Measurements from ENCODE around the gene PHF12.

PHF12 gene

GRCh38 chr17:28951428-28951990, at the start of gene PHF12:
Gene PHF12 (minus strand): TSS chr17:28951518. CDS start chr17:28950960, 558 bp downstream.
- TF ChIP-seq CTCF (IDR thresholded peaks at IDR 0.05): peak; percentile 13
- Histone ChIP-seq H3K4me1 (ENCODE audit: control insufficient read depth in 1 of 2, insufficient read depth in 1 of 2, low read depth in 1 of 2, low read length in 1 of 2) (peaks cover 39 to 43% of the 10 kb centered on the region in 2 experiments), H3K9me3 (no peaks in the 10 kb centered on the region), H3K27me3 (no peaks in the 10 kb centered on the region), H3K4me3 (ENCODE audit: low read depth in 1 of 2, low read length in 1 of 2) (peak within 1 kb of the TSS; percentile 97 to 98), H3K27ac (peak within 1 kb of the TSS; percentile 98), H3K36me3 (no peaks in the 10 kb centered on the region)

DNA sequence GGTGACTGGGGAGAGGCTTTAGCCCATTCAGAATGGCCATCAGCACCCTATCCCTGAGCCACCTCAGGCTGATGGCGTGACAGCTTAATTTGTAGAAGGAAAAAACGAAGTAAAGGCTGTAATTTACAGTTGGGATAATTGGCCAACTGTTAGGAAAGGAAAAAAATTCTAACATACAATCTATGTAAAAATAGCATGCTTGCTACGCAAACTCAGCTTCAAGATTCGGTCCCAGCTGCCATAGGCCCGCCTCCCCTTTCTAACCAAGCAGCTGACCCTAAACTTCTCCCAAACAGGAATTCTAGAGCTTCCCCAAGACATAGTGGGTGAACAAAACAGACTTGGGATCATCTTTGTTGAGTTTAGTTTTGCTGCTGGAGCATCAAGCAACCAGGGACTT, 49.7 kb upstream of the PHF12 start:
- Histone ChIP-seq H3K9me3 (no peaks in the 10 kb centered on the region), H3K27ac (no peak overlapping the region), H3K4me1 (ENCODE audit: control insufficient read depth in 1 of 2, insufficient read depth in 1 of 2, low read depth in 1 of 2, low read length in 1 of 2) (no peaks in the 10 kb centered on the region), H3K4me3 (ENCODE audit: low read depth in 1 of 2, low read length in 1 of 2) (no peak overlapping the region), H3K36me3 (no peaks in the 10 kb centered on the region), H3K27me3 (peaks cover 86% of the 10 kb centered on the region)
- no peak for TF ChIP-seq CTCF (IDR thresholded peaks at IDR 0.05)

- TF ChIP-seq CTCF (IDR thresholded peaks at IDR 0.05): no peak
- Histone ChIP-seq H3K36me3 (no peaks in the 10 kb centered on the region), H3K4me1 (ENCODE audit: control insufficient read depth in 1 of 2, insufficient read depth in 1 of 2, low read depth in 1 of 2, low read length in 1 of 2) (no peaks in the 10 kb centered on the region), H3K27me3 (peaks cover 68% of the 10 kb centered on the region), H3K4me3 (ENCODE audit: low read depth in 1 of 2, low read length in 1 of 2) (no peak overlapping the region), H3K27ac (no peak overlapping the region), H3K9me3 (no peaks in the 10 kb centered on the region)
Measured at GRCh38 chr17:28999206-28999605, 47.9 kb upstream of the PHF12 start.

GRCh38 chr17:28997806-28998205, 46.5 kb upstream of the PHF12 start:
- TF ChIP-seq CTCF (IDR thresholded peaks at IDR 0.05): no peak
- H3K27ac ChIP-seq: no peak overlapping the region
- no peaks in the 10 kb centered on the region for H3K36me3 ChIP-seq
- no peak overlapping the region for H3K4me3 ChIP-seq (ENCODE audit: low read depth in 1 of 2, low read length in 1 of 2)
- H3K4me1 ChIP-seq (ENCODE audit: control insufficient read depth in 1 of 2, insufficient read depth in 1 of 2, low read depth in 1 of 2, low read length in 1 of 2): no peaks in the 10 kb centered on the region
- peaks cover 54% of the 10 kb centered on the region for H3K27me3 ChIP-seq
- H3K9me3 ChIP-seq: no peaks in the 10 kb centered on the region

GRCh38 chr17:28996554-28997096, 45.3 kb upstream of the PHF12 start:
- no peak overlapping the region for H3K27ac ChIP-seq
- H3K36me3 ChIP-seq: no peaks in the 10 kb centered on the region
- H3K4me1 ChIP-seq (ENCODE audit: control insufficient read depth in 1 of 2, insufficient read depth in 1 of 2, low read depth in 1 of 2, low read length in 1 of 2): no peaks in the 10 kb centered on the region
- no peak for TF ChIP-seq CTCF (IDR thresholded peaks at IDR 0.05)
- H3K9me3 ChIP-seq: no peaks in the 10 kb centered on the region
- H3K4me3 ChIP-seq (ENCODE audit: low read depth in 1 of 2, low read length in 1 of 2): no peak overlapping the region
- H3K27me3 ChIP-seq: peaks cover 42% of the 10 kb centered on the region

Data from neutrophil (primary cell).